GM19397 (cell line): Measurements from ENCODE around the gene MAPKAPK3.
"Not testable (repeated sequence)": the region's sequence is repeated elsewhere in the genome, so short reads cannot be mapped to it uniquely, and the experiment has no call there.

Experiments
- ATAC-seq: cut with Tn5 transposase; IDR thresholded peaks from one replicate; pipeline ENCODE4 v1.9.1; 2021; ENCODE audit warnings: mild to moderate bottlenecking, moderate library complexity; ENCODE audit not compliant: unreplicated experiment

The MAPKAPK3 gene

GRCh38 chr3:50687127-50687751 lies 70.3 kb downstream of the MAPKAPK3 start:
- ATAC-seq = no peak

- ATAC-seq = no peak
These were observed 71.0 kb downstream of the MAPKAPK3 start for GRCh38 chr3:50687916-50688315.

- not testable (repeated sequence) for ATAC-seq
These were observed 71.7 kb downstream of the MAPKAPK3 start for GRCh38 chr3:50688602-50689001.

GRCh38 chr3:50689558-50689957 lies 72.6 kb downstream of the MAPKAPK3 start:
- no peak for ATAC-seq

GRCh38 chr3:50695031-50695430 lies 78.1 kb downstream of the MAPKAPK3 start:
- ATAC-seq = no peak

- ATAC-seq = no peak
These were observed 79.3 kb downstream of the MAPKAPK3 start for GRCh38 chr3:50696276-50696675.

GRCh38 chr3:50698269-50698668 lies 81.3 kb downstream of the MAPKAPK3 start:
- ATAC-seq = no peak
